ENCODE measurements around the gene PIP4K2C. TPM values are rescaled to one million over a fixed set of nuclear protein-coding genes. Genes with fewer than 3 reads are reported as not detected.

PIP4K2C gene
- total RNA-seq, 1 experiment from 2014 or later = 48.7 TPM

- POLR2A ChIA-PET (ENCODE audit: unreplicated experiment) = no interaction called here
- BruUV-seq (replicated peaks) = no TSS peak
Observed at GRCh38 chr12:57600395-57600794, 9.4 kb downstream of the PIP4K2C start.

GRCh38 chr12:57602544-57602943, 11.6 kb downstream of the PIP4K2C start:
- intact Hi-C loops (cut with micrococcal nuclease; ENCODE audit: unreplicated experiment) = no loop called here
- TF ChIP-seq EZH2 (IDR thresholded peaks at IDR 0.05; ENCODE audit: low read depth) (no peak), CTCF (conservative IDR thresholded peaks at IDR 0.05) (no peak)
- ChIA-PET POLR2A (ENCODE audit: unreplicated experiment) (no interaction called here), CTCF (no interaction called here)
- DNase-seq = no peak
- Histone ChIP-seq H3K9me3 (ENCODE audit: insufficient read depth, low read depth) (no peaks in the 10 kb centered on the region), H3K79me2 (ENCODE audit: low read depth) (no peaks in the 10 kb centered on the region), H3K27ac (no peak overlapping the region), H3K4me1 (replicated peaks; ENCODE audit: insufficient read depth) (no peaks in the 10 kb centered on the region), H3K4me3 (no peak overlapping the region), H3K4me2 (no peak overlapping the region), H3K9me2 (ENCODE audit: insufficient read depth) (no peaks in the 10 kb centered on the region), H3K36me3 (ENCODE audit: low read depth) (0 out of 2 replicates have a peak, but pooled peaks cover 6% of the 10 kb centered on the region), H2AFZ (no peak overlapping the region), H3F3A (ENCODE audit: insufficient read depth, low read depth) (peaks cover 8% of the 10 kb centered on the region; the same call in 1 of the 2 replicates), H3K27me3 (ENCODE audit: insufficient read depth, low read depth) (peaks cover 15% of the 10 kb centered on the region), H4K20me1 (ENCODE audit: insufficient read depth) (no peaks in the 10 kb centered on the region)
- no TSS peak for BruUV-seq (replicated peaks)

More at GRCh38 chr12:57600395-57600794, 9.4 kb downstream of the PIP4K2C start:
- intact Hi-C loops (cut with micrococcal nuclease; ENCODE audit: unreplicated experiment) = no loop called here
- Histone ChIP-seq H3K27ac (no peak overlapping the region), H3K9me2 (ENCODE audit: insufficient read depth) (no peaks in the 10 kb centered on the region), H4K20me1 (ENCODE audit: insufficient read depth) (no peaks in the 10 kb centered on the region), H3K4me2 (no peak overlapping the region), H3K27me3 (ENCODE audit: insufficient read depth, low read depth) (peaks cover 3% of the 10 kb centered on the region; the same call in 1 of the 2 replicates), H2AFZ (no peak overlapping the region), H3F3A (ENCODE audit: insufficient read depth, low read depth) (peaks cover 8% of the 10 kb centered on the region; the same call in 1 of the 2 replicates), H3K9me3 (ENCODE audit: insufficient read depth, low read depth) (no peaks in the 10 kb centered on the region), H3K4me1 (replicated peaks; ENCODE audit: insufficient read depth) (no peaks in the 10 kb centered on the region), H3K4me3 (no peak overlapping the region), H3K79me2 (ENCODE audit: low read depth) (no peaks in the 10 kb centered on the region), H3K36me3 (ENCODE audit: low read depth) (peaks cover 13% of the 10 kb centered on the region; the same call in 1 of the 2 replicates)
- DNase-seq = no peak
- CTCF ChIA-PET = no interaction called here
- no peak for TF ChIP-seq EZH2 (IDR thresholded peaks at IDR 0.05; ENCODE audit: low read depth)
- no peak for TF ChIP-seq CTCF (conservative IDR thresholded peaks at IDR 0.05)

GRCh38 chr12:57603324-57603723, 12.3 kb downstream of the PIP4K2C start:
- POLR2A ChIA-PET (ENCODE audit: unreplicated experiment) = interaction anchor here (0.5 to 0.7 kb wide), 2 partner anchors 36 to 513 kb away, joined by 4 to 7 read pairs; no protein-coding TSS in a partner anchor
- no peak for DNase-seq
- CTCF ChIA-PET = interaction anchor here (1.0 kb wide), 1 partner anchor 20 kb away, joined by 4 read pairs; no protein-coding TSS in a partner anchor
- Histone ChIP-seq H3K27me3 (ENCODE audit: insufficient read depth, low read depth) (peaks cover 22% of the 10 kb centered on the region), H3K79me2 (ENCODE audit: low read depth) (no peaks in the 10 kb centered on the region), H3F3A (ENCODE audit: insufficient read depth, low read depth) (peaks cover 8% of the 10 kb centered on the region; the same call in 1 of the 2 replicates), H4K20me1 (ENCODE audit: insufficient read depth) (no peaks in the 10 kb centered on the region), H3K4me1 (replicated peaks; ENCODE audit: insufficient read depth) (no peaks in the 10 kb centered on the region), H3K27ac (no peak overlapping the region), H3K9me2 (ENCODE audit: insufficient read depth) (no peaks in the 10 kb centered on the region), H3K4me2 (no peak overlapping the region), H3K9me3 (ENCODE audit: insufficient read depth, low read depth) (no peaks in the 10 kb centered on the region), H3K36me3 (ENCODE audit: low read depth) (0 out of 2 replicates have a peak, but pooled peaks cover 6% of the 10 kb centered on the region), H2AFZ (no peak overlapping the region), H3K4me3 (no peak overlapping the region)
- intact Hi-C loops (cut with micrococcal nuclease; ENCODE audit: unreplicated experiment) = no loop called here
- no TSS peak for BruUV-seq (replicated peaks)
- TF ChIP-seq EZH2 (IDR thresholded peaks at IDR 0.05; ENCODE audit: low read depth) = no peak

All from PC-9 (cell line).